Gastroesophageal sphincter (tissue), 3 donors: ENCODE results near the gene TEX2.
A peak's percentile ranks its signal among the peaks of the same experiment; 100 is the strongest.

Experiments used
- POLR2A ChIP-seq, 2 donors: fragments of 450-650 bp; IDR thresholded peaks; one replicate each; pipeline ENCODE4 v1.6.1; 2017; ENCODE audit warnings: antibody characterized with exemption in 2 of 2, mild to moderate bottlenecking in 2 of 2, moderate library complexity in 1 of 2
- POLR2AphosphoS5 ChIP-seq: sonication (generic); formaldehyde crosslinking; IDR thresholded peaks from one replicate; pipeline ENCODE4 v1.6.1; 2017; ENCODE audit warnings: antibody characterized with exemption
- TF ChIP-seq, protein P1 (sequence below), 4 experiments: fragments of 200-600 bp in 2 of 4; fragments of 450-650 bp in 2 of 4; sonication (generic) in 1 of 4; IDR thresholded peaks; one replicate each; pipeline ENCODE4 v1.5.1; 2017 to 2019; ENCODE audit warnings: antibody characterized with exemption in 4 of 4, mild to moderate bottlenecking in 2 of 4, moderate library complexity in 2 of 4

DNA sequence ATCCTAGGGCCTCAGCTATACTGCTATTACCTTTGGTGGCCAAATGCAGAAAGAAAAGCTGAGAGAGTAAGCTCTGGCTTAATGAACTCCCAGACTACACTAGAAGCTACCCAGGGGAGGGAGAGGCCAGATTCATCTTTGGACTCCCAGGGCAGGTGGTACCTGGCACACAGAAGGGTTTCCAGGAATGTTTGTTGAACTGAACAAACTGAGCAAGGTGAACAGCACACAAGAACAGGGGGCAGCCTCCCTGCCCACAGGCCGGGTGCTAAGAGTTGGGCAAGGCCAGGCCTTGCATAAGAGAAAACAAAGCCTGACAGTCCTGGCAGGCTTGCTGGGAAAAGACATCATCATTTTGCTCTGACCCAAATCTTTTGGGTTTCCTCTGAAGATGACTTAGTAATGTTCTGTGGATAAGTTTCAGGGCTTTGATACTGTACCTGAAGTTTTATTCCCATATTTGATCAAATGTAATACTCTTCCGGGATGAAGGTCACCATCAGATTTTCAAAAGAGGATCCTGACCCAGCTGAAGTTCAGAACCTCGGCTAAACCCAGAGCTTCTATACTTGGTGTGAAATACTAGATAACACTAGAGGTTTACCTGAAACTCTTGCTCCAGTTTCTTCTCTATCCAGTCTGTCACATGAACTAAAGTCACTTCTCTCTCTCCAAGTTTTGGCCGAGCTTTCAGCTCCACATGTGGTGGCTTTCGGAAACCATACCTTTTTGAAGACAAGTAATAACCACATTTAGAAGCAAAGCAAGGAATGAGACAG lies 112.6 kb downstream of the TEX2 start:
- TF ChIP-seq, protein P1, sequence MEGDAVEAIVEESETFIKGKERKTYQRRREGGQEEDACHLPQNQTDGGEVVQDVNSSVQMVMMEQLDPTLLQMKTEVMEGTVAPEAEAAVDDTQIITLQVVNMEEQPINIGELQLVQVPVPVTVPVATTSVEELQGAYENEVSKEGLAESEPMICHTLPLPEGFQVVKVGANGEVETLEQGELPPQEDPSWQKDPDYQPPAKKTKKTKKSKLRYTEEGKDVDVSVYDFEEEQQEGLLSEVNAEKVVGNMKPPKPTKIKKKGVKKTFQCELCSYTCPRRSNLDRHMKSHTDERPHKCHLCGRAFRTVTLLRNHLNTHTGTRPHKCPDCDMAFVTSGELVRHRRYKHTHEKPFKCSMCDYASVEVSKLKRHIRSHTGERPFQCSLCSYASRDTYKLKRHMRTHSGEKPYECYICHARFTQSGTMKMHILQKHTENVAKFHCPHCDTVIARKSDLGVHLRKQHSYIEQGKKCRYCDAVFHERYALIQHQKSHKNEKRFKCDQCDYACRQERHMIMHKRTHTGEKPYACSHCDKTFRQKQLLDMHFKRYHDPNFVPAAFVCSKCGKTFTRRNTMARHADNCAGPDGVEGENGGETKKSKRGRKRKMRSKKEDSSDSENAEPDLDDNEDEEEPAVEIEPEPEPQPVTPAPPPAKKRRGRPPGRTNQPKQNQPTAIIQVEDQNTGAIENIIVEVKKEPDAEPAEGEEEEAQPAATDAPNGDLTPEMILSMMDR (IDR thresholded peaks at IDR 0.05): no peak
- no peak for TF ChIP-seq POLR2A (IDR thresholded peaks at IDR 0.05)
- TF ChIP-seq POLR2AphosphoS5: peak; percentile 28
